Trophoblast cell (in vitro differentiated cells and primary cell): ENCODE data around the gene ANKS6.

ENCODE experiments used
- DNase-seq, 2 donors: peaks; one replicate each; pipeline ENCODE4 v3.0.0-alpha.2; 2016
- H2AFZ ChIP-seq: 2 replicates; pipeline ENCODE4 v1.6.1; 2013; ENCODE audit warnings: low read length, moderate library complexity, mild to moderate bottlenecking; ENCODE audit not compliant: insufficient read depth, poor library complexity
- H2AK5ac ChIP-seq: 2 replicates; pipeline ENCODE4 v1.6.1; 2013; ENCODE audit warnings: mild to moderate bottlenecking, low read length
- H2BK120ac ChIP-seq: 2 replicates; pipeline ENCODE4 v1.6.1; 2013; ENCODE audit warnings: low read length, mild to moderate bottlenecking, moderate library complexity; ENCODE audit not compliant: insufficient read depth, poor library complexity
- H2BK12ac ChIP-seq: 2 replicates; pipeline ENCODE4 v1.6.1; 2013; ENCODE audit warnings: mild to moderate bottlenecking, low read length, moderate library complexity
- H2BK5ac ChIP-seq: 2 replicates; pipeline ENCODE4 v1.6.1; 2013; ENCODE audit warnings: low read length, low read depth, moderate library complexity, mild to moderate bottlenecking; ENCODE audit not compliant: poor library complexity
- H3K14ac ChIP-seq: 2 replicates; pipeline ENCODE4 v1.6.1; 2013; ENCODE audit warnings: mild to moderate bottlenecking, low read length
- H3K18ac ChIP-seq: 2 replicates; pipeline ENCODE4 v1.6.1; 2013; ENCODE audit warnings: mild to moderate bottlenecking, low read length
- H3K23ac ChIP-seq: 2 replicates; pipeline ENCODE4 v1.6.1; 2013; ENCODE audit warnings: low read length
- H3K27ac ChIP-seq: 2 replicates; pipeline ENCODE4 v1.5.1; 2013; ENCODE audit warnings: low read depth, mild to moderate bottlenecking, inconsistent platforms, low read length, moderate library complexity
- H3K27me3 ChIP-seq: 2 replicates; pipeline ENCODE4 v1.6.1; 2013; ENCODE audit warnings: inconsistent platforms, mild to moderate bottlenecking, low read length, moderate library complexity; ENCODE audit not compliant: insufficient read depth
- H3K36me3 ChIP-seq, 2 experiments: 1 replicate in 1 of 2; 2 replicates in 1 of 2; pipeline ENCODE4 v1.6.1; 2013; ENCODE audit warnings: low read length in 2 of 2, mild to moderate bottlenecking in 2 of 2, moderate library complexity in 1 of 2; ENCODE audit not compliant: insufficient read depth in 2 of 2, control insufficient read depth in 1 of 2
- H3K4ac ChIP-seq: 2 replicates; pipeline ENCODE4 v1.6.1; 2013; ENCODE audit warnings: low read depth, mild to moderate bottlenecking, low read length, moderate library complexity
- H3K4me1 ChIP-seq, 2 experiments: 1 replicate in 1 of 2; 2 replicates in 1 of 2; pipeline ENCODE4 v1.6.1; 2013; ENCODE audit warnings: low read length in 2 of 2, mild to moderate bottlenecking in 2 of 2, moderate library complexity in 1 of 2; ENCODE audit not compliant: insufficient read depth in 2 of 2, control insufficient read depth in 1 of 2
- H3K4me2 ChIP-seq: 2 replicates; pipeline ENCODE4 v1.6.1; 2013; ENCODE audit warnings: inconsistent platforms, mild to moderate bottlenecking, low read length, moderate library complexity
- H3K4me3 ChIP-seq: 2 replicates; pipeline ENCODE4 v1.5.1; 2013; ENCODE audit warnings: mild to moderate bottlenecking, low read depth, low read length, inconsistent platforms
- H3K79me1 ChIP-seq: one replicate; pipeline ENCODE4 v1.6.1; 2013; ENCODE audit warnings: low read length
- H3K79me2 ChIP-seq: 2 replicates; pipeline ENCODE4 v1.6.1; 2013; ENCODE audit warnings: low read length, mild to moderate bottlenecking; ENCODE audit not compliant: control insufficient read depth, insufficient read depth, poor library complexity
- H3K9ac ChIP-seq: 2 replicates; pipeline ENCODE4 v1.6.1; 2013; ENCODE audit warnings: mild to moderate bottlenecking, low read length
- H3K9me3 ChIP-seq: 2 replicates; pipeline ENCODE4 v1.6.1; 2013; ENCODE audit warnings: low read depth, mild to moderate bottlenecking, control low read depth, inconsistent platforms, low read length; ENCODE audit not compliant: insufficient read depth
- H4K12ac ChIP-seq: 2 replicates; pipeline ENCODE4 v1.6.1; 2013; ENCODE audit warnings: low read depth, mild to moderate bottlenecking, low read length, moderate library complexity
- H4K8ac ChIP-seq: 2 replicates; pipeline ENCODE4 v1.6.1; 2013; ENCODE audit warnings: low read depth, mild to moderate bottlenecking, low read length, moderate library complexity
- H4K91ac ChIP-seq: one replicate; pipeline ENCODE4 v1.6.1; 2013; ENCODE audit warnings: low read depth, mild to moderate bottlenecking, low read length, moderate library complexity
- WGBS: extraction: QIAGEN DNeasy Blood & Tissue Kit; methylation state at CpG from one replicate; pipeline ENCODE4 v1.1.7; 2013; ENCODE audit warnings: missing lambda C conversion rate; ENCODE audit not compliant: insufficient read length, insufficient coverage; ENCODE audit errors: extremely low coverage; 5-methylcytosine and 5-hydroxymethylcytosine counted together

Gene ANKS6

DNA sequence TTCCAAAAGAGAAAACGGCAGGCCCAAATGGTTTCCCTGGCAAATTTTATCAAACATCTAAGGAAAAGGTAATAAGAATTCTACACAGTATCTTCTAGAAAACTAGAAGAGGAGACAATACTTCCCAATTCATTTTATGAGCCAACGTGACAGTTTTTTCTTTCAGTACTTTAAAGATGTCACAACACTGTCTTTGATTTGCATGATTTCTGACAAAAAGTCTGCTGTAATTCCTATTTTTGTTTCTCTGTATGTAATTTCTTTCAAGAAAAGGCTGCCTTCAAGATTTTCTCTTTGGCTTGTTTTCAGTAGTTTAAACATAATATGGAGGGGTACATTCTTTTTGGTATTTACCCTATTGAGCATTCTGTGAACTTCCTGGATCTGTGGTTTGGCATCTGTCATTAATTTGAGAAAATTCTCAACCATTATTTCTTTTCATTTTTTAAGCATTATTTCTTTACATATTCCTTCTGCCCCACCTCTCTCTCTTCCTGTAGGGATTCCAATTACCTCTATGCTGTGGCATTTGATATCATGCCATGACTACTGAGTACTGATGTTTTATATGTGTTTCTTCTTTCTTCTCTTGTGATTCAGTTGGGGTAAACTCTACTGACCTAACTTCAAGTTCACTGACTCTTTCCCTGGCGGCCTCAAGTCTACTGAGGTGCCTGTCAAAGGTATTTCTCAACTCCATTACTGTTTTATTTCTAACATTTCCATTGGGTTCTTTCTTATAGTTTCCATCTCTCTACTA is 32.2 kb downstream of the ANKS6 start:
- H3K4me1 ChIP-seq: no peaks in the 10 kb centered on the region
- H3K4ac ChIP-seq: no peak overlapping the region
- no peaks in the 10 kb centered on the region for H3K27me3 ChIP-seq
- no peak overlapping the region for H3K27ac ChIP-seq
- no peak overlapping the region for H3K4me3 ChIP-seq
- no peak overlapping the region for H4K8ac ChIP-seq
- DNase-seq: no peak
- H4K12ac ChIP-seq: no peak overlapping the region
- no peak overlapping the region for H3K4me2 ChIP-seq
- peaks cover 8 to 13% of the 10 kb centered on the region in 2 experiments for H3K36me3 ChIP-seq
- no peak overlapping the region for H4K91ac ChIP-seq
- H3K18ac ChIP-seq: no peak overlapping the region
- H3K14ac ChIP-seq: no peak overlapping the region
- no peak overlapping the region for H2AFZ ChIP-seq
- no peak overlapping the region for H2BK120ac ChIP-seq
- H3K9ac ChIP-seq: no peak overlapping the region
- H2BK12ac ChIP-seq: no peak overlapping the region
- no peaks in the 10 kb centered on the region for H3K9me3 ChIP-seq
- H2AK5ac ChIP-seq: no peak overlapping the region
- H3K23ac ChIP-seq: no peak overlapping the region
- H2BK5ac ChIP-seq: no peak overlapping the region
- no peaks in the 10 kb centered on the region for H3K79me1 ChIP-seq
- no peaks in the 10 kb centered on the region for H3K79me2 ChIP-seq
- WGBS: no CpG with 5 or more reads among the region's 3 CpGs

DNA sequence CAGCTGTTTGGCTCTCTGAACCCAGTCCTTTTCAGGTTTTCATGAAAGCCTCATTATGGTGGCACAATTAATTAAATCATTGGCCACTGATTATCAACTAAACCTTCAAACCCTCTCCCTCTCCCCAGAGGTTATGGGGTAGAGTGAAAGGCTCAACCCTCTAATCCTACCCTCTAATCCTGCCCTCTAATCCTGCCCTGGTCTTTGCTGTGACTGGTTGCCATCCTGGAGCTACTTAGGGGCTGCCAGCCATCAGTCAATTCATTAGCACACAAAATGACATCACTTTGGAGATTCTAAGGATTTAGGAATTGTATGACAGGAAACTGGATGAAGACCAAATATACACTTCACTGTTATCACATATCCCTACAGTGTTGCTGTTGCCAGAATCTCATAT is 36.1 kb downstream of the ANKS6 start:
- H2AK5ac ChIP-seq: no peak overlapping the region
- H3K79me2 ChIP-seq: no peaks in the 10 kb centered on the region

DNA sequence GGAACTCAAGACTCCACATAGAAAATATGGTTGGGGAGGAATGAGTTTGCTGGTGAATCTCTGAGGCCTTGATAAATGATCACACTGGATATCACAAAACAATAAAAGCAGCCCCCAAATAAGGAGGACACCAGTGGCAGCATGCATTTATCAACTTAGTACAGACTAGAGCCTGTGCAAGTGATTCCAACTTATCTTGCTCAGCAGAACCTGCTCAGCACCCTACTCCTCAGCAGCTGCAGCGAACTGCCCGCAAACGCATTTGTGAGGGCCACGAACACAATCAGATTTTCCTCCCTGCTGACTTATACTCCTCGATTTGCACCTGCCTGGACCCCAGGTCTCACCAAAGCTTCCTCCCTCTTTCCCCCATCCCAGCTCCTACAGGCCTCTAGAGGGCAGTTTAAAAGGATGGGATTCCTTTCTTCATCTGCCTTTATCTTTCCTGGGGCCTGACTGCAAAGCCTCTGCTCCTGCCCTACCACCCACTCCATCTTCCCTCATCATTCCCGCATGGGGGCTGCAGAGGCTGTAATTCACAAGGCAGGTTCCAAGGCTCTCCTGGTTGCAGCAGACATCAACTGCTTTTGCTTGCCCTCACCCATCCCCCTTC is 41.2 kb downstream of the ANKS6 start:
- Histone ChIP-seq H3K27ac (no peak overlapping the region), H4K8ac (no peak overlapping the region), H3K18ac (no peak overlapping the region), H3K36me3 (peaks cover 3 to 13% of the 10 kb centered on the region in 2 experiments), H2BK12ac (no peak overlapping the region), H3K23ac (peak overlapping the region; percentile 70), H3K79me1 (no peaks in the 10 kb centered on the region), H2BK120ac (no peak overlapping the region), H3K4ac (no peak overlapping the region), H2AFZ (no peak overlapping the region), H2BK5ac (no peak overlapping the region), H3K27me3 (no peaks in the 10 kb centered on the region), H4K91ac (no peak overlapping the region), H4K12ac (no peak overlapping the region), H3K9ac (no peak overlapping the region), H3K4me3 (no peak overlapping the region), H2AK5ac (no peak overlapping the region), H3K9me3 (no peaks in the 10 kb centered on the region), H3K79me2 (no peaks in the 10 kb centered on the region), H3K4me1 (no peaks in the 10 kb centered on the region), H3K14ac (no peak overlapping the region), H3K4me2 (no peak overlapping the region)
- DNase-seq: no peak
- no CpG with 5 or more reads among the region's 6 CpGs for WGBS

More for the DNA sequence above, 36.1 kb downstream of the ANKS6 start:
- Histone ChIP-seq H3K18ac (no peak overlapping the region), H3K4me2 (no peak overlapping the region), H4K8ac (no peak overlapping the region), H3K4me3 (no peak overlapping the region), H3K27me3 (no peaks in the 10 kb centered on the region), H4K91ac (no peak overlapping the region), H3K9ac (no peak overlapping the region), H3K4me1 (no peaks in the 10 kb centered on the region), H4K12ac (no peak overlapping the region), H2BK5ac (no peak overlapping the region), H3K79me1 (no peaks in the 10 kb centered on the region), H2BK12ac (no peak overlapping the region), H3K27ac (no peak overlapping the region), H3K4ac (no peak overlapping the region), H2BK120ac (no peak overlapping the region), H3K14ac (no peak overlapping the region), H2AFZ (no peak overlapping the region), H3K9me3 (no peaks in the 10 kb centered on the region), H3K36me3 (peaks cover 3 to 9% of the 10 kb centered on the region in 2 experiments), H3K23ac (no peak overlapping the region)
- no peak for DNase-seq

- WGBS: no CpG with 5 or more reads among the region's 2 CpGs
These were observed 45.1 kb downstream of the ANKS6 start for GRCh38 chr9:98751210-98751609.

More at GRCh38 chr9:98751210-98751609, 45.1 kb downstream of the ANKS6 start:
- no peak overlapping the region for H3K18ac ChIP-seq
- no peaks in the 10 kb centered on the region for H3K79me2 ChIP-seq
- no peak overlapping the region for H3K14ac ChIP-seq
- no peaks in the 10 kb centered on the region for H3K27me3 ChIP-seq
- no peak overlapping the region for H2AK5ac ChIP-seq
- H2BK120ac ChIP-seq: no peak overlapping the region
- no peak for DNase-seq
- no peak overlapping the region for H4K12ac ChIP-seq
- H3K79me1 ChIP-seq: no peaks in the 10 kb centered on the region
- H4K8ac ChIP-seq: no peak overlapping the region
- no peak overlapping the region for H2BK12ac ChIP-seq
- H2AFZ ChIP-seq: no peak overlapping the region
- H3K4me3 ChIP-seq: no peak overlapping the region
- no peaks in the 10 kb centered on the region for H3K4me1 ChIP-seq
- H3K9me3 ChIP-seq: no peaks in the 10 kb centered on the region
- H3K23ac ChIP-seq: no peak overlapping the region
- no peak overlapping the region for H3K4ac ChIP-seq
- H3K9ac ChIP-seq: no peak overlapping the region
- no peak overlapping the region for H3K27ac ChIP-seq
- no peak overlapping the region for H2BK5ac ChIP-seq
- peaks cover 3 to 11% of the 10 kb centered on the region in 2 experiments for H3K36me3 ChIP-seq
- no peak overlapping the region for H4K91ac ChIP-seq
- H3K4me2 ChIP-seq: no peak overlapping the region
